H1 (cell line): Measurements from ENCODE around the gene SRGAP3. TPM values are rescaled to one million over a fixed set of nuclear protein-coding genes. Genes with fewer than 3 reads are reported as not detected.

ENCODE experiments used
- EGR1 ChIP-seq: IDR thresholded peaks from 2 replicates; pipeline ENCODE4 v1.6.1; 2011; ENCODE audit warnings: low read depth, low read length, borderline replicate concordance
- HDAC6 ChIP-seq: IDR thresholded peaks from one replicate; pipeline ENCODE4 v1.7.1; 2012; ENCODE audit warnings: low read depth, mild to moderate bottlenecking, inconsistent platforms, low read length, moderate library complexity
- MAX ChIP-seq: IDR thresholded peaks from 2 replicates; pipeline ENCODE4 v1.6.1; 2012; ENCODE audit warnings: inconsistent platforms
- POLR2A ChIP-seq, 2 experiments: IDR thresholded peaks; 1 replicate in 1 of 2; 2 replicates in 1 of 2; pipeline ENCODE4 v1.6.1; 2011; ENCODE audit warnings: low read depth in 2 of 2, low read length in 2 of 2, mild to moderate bottlenecking in 2 of 2; ENCODE audit errors: control extremely low read depth in 1 of 2
- RNF2 ChIP-seq: fragments of 200-900, 300-1000 bp; sonication (generic); IDR thresholded peaks from 2 replicates; pipeline ENCODE4 v1.7.1; 2016; ENCODE audit warnings: borderline replicate concordance, low read depth, mild to moderate bottlenecking, antibody characterized with exemption, low read length; ENCODE audit not compliant: poor library complexity, severe bottlenecking; ENCODE audit errors: missing control alignments
- YY1 ChIP-seq: IDR thresholded peaks from 2 replicates; pipeline ENCODE4 v1.6.1; 2011; ENCODE audit warnings: low read depth, mild to moderate bottlenecking, low read length
- polyA plus RNA-seq, 7 experiments: library from polyadenylated mRNA; depleted of rRNA in 3 of 7; stranded (reverse) in 5 of 7; unstranded in 2 of 7; fragments of >200 nt in 5 of 7; fragments of 200-250 nt in 2 of 7; gene quantifications; 1 replicate in 5 of 7; 2 replicates in 1 of 7; 4 replicates in 1 of 7; pipeline versions ENCODE4 v1.2.1 to v1.2.3, GENCODE V29; 2011 to 2013; ENCODE audit warnings: missing spikeins in 2 of 7, mixed read lengths in 2 of 7
- total RNA-seq: library from RNA; stranded (reverse); fragmentation: NEBNext Ultra II Directional; extraction: Animal tissue kit (Norgen Biotek cat#: 25700); gene quantifications from 2 replicates; pipeline ENCODE4 v1.2.1, GENCODE V29; 2021
- TF ChIP-seq, protein P1 (sequence below): IDR thresholded peaks from 2 replicates; pipeline ENCODE4 v1.6.1; 2011; ENCODE audit warnings: low read length, improper control_type of control experiment

SRGAP3 gene
- total and polyA plus RNA-seq, 2 of the 8 experiments (the other 6 are each of a cell fraction or from before 2014, with no cell fraction given): 5.8 to 11.4 TPM

- no peak for TF ChIP-seq RNF2
- no peak for TF ChIP-seq MAX
- no peak for TF ChIP-seq HDAC6
- TF ChIP-seq YY1: no peak
- TF ChIP-seq, protein P1, sequence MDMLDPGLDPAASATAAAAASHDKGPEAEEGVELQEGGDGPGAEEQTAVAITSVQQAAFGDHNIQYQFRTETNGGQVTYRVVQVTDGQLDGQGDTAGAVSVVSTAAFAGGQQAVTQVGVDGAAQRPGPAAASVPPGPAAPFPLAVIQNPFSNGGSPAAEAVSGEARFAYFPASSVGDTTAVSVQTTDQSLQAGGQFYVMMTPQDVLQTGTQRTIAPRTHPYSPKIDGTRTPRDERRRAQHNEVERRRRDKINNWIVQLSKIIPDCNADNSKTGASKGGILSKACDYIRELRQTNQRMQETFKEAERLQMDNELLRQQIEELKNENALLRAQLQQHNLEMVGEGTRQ: no peak
- no peak for TF ChIP-seq POLR2A (IDR thresholded peaks at IDR 0.05; ENCODE audit: control extremely low read depth in 1 of 2, low read depth in 2 of 2, low read length in 2 of 2)
- TF ChIP-seq EGR1: no peak
Observed at GRCh38 chr3:9079676-9080075, 169.8 kb downstream of the SRGAP3 start (continued).
